Measurements from ENCODE around the gene METTL17. TPM values are rescaled to one million over a fixed set of nuclear protein-coding genes. Genes with fewer than 3 reads are reported as not detected.

METTL17 gene
- total RNA-seq, 1 experiment from 2014 or later: 39.6 TPM

DNA sequence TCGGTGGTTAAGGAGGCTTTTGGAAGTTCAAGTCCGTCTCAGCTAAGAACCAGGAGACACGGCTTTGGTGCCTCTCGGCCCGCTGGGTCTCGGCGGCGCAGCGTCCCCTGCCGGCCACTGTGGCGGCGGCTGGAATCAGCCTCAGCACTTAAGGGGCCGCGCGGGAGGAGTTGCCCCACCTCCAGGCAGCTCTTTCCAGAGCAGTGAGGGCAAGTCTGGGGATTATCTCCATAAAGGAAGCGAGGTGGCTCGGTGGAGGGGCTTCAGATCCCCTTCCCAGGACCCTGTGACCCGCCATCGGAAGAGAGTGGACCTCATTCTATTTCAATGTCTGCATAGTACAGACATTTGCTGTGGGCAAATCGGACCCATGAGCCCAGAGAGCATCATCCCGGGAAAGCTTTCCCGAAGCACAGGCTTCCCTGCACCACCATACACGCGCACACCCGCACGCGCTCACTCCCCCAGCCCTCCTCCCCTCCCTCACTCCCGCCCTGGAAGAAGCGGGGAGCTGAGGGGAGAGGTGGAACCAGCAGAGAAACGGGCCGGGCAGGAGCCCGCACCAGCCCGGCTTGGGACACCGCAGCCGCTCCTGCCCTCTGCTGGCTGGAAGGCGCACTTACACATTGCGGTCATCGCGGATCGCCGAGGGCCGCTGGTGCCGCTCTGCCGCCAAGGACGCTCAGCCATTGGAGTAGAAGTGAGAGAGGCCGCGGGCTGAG is 18.6 kb upstream of the METTL17 start:
- no peaks in the 10 kb centered on the region for H3K4me1 ChIP-seq (ENCODE audit: control insufficient read depth, insufficient read depth, low read length)

GRCh38 chr14:20971705-20972021 is 18.1 kb upstream of the METTL17 start:
- Histone ChIP-seq H3K4me1 (ENCODE audit: control insufficient read depth, insufficient read depth, low read length) (no peaks in the 10 kb centered on the region), H3K36me3 (ENCODE audit: control insufficient read depth, insufficient read depth, low read length) (no peaks in the 10 kb centered on the region), H3K27ac (ENCODE audit: low read length) (no peak overlapping the region), H3K27me3 (ENCODE audit: control insufficient read depth, insufficient read depth, low read length) (peaks cover 2% of the 10 kb centered on the region; the same call in 1 of the 2 replicates), H3K4me3 (ENCODE audit: low read depth in 2 of 2, low read length in 2 of 2) (peak overlapping the region; percentile 54 to 79), H3K9me3 (ENCODE audit: control insufficient read depth, insufficient read depth, low read depth, low read length) (no peaks in the 10 kb centered on the region)
- TF ChIP-seq SIN3A (IDR thresholded peaks at IDR 0.05; ENCODE audit: borderline replicate concordance, insufficient read depth, low read depth, low read length) (no peak), TCF7L2 (IDR thresholded peaks at IDR 0.05; ENCODE audit: low read depth, low read length) (no peak), REST (IDR thresholded peaks at IDR 0.05; ENCODE audit: insufficient read depth in 1 of 2, low read depth in 2 of 2, low read length in 1 of 2) (no peak), POLR2AphosphoS5 (IDR thresholded peaks at IDR 0.05; ENCODE audit: low read depth, low read length) (no peak)
- TF ChIP-seq, protein P1, sequence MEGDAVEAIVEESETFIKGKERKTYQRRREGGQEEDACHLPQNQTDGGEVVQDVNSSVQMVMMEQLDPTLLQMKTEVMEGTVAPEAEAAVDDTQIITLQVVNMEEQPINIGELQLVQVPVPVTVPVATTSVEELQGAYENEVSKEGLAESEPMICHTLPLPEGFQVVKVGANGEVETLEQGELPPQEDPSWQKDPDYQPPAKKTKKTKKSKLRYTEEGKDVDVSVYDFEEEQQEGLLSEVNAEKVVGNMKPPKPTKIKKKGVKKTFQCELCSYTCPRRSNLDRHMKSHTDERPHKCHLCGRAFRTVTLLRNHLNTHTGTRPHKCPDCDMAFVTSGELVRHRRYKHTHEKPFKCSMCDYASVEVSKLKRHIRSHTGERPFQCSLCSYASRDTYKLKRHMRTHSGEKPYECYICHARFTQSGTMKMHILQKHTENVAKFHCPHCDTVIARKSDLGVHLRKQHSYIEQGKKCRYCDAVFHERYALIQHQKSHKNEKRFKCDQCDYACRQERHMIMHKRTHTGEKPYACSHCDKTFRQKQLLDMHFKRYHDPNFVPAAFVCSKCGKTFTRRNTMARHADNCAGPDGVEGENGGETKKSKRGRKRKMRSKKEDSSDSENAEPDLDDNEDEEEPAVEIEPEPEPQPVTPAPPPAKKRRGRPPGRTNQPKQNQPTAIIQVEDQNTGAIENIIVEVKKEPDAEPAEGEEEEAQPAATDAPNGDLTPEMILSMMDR (IDR thresholded peaks at IDR 0.05): no peak
- POLR2A ChIA-PET: interaction anchor here (0.7 kb wide), 1 partner anchor 167 kb away, joined by 4 read pairs; no protein-coding TSS in a partner anchor
- CTCF ChIA-PET: interaction anchor here (0.7 to 1.9 kb wide), 8 partner anchors 11 to 289 kb away, joined by 3 to 16 read pairs (median 4); no protein-coding TSS in a partner anchor
- intact Hi-C loops (cut with micrococcal nuclease; ENCODE audit: unreplicated experiment): loop anchor here (1.0 to 5.0 kb wide), 2 partner anchors 113 to 274 kb away; no protein-coding TSS in a partner anchor
- no TSS peak for BruUV-seq (replicated peaks)
- ATAC-seq (peak; percentile 43), DNase-seq (ENCODE audit: low read depth, low spot score) (no peak)
- in situ Hi-C loops (cut with HindIII; ENCODE audit: low pct_unique_long_range_greater_than_20kb, low sequenced_read_pairs): no loop called here

More for the DNA sequence above, 18.6 kb upstream of the METTL17 start:
- Histone ChIP-seq H3K9me3 (ENCODE audit: control insufficient read depth, insufficient read depth, low read depth, low read length) (no peaks in the 10 kb centered on the region), H3K36me3 (ENCODE audit: control insufficient read depth, insufficient read depth, low read length) (no peaks in the 10 kb centered on the region), H3K27me3 (ENCODE audit: control insufficient read depth, insufficient read depth, low read length) (peaks cover 2% of the 10 kb centered on the region; the same call in 1 of the 2 replicates), H3K4me3 (ENCODE audit: low read depth in 2 of 2, low read length in 2 of 2) (peak overlapping the region; percentile 54 to 79), H3K27ac (ENCODE audit: low read length) (no peak overlapping the region)
- BruUV-seq (replicated peaks): no TSS peak
- in situ Hi-C loops (cut with HindIII; ENCODE audit: low pct_unique_long_range_greater_than_20kb, low sequenced_read_pairs): no loop called here
- ATAC-seq (peak; percentile 95), DNase-seq (ENCODE audit: low read depth, low spot score) (peak; percentile 48)
- POLR2A ChIA-PET: interaction anchor here (0.7 kb wide), 1 partner anchor 167 kb away, joined by 4 read pairs; no protein-coding TSS in a partner anchor
- intact Hi-C loops (cut with micrococcal nuclease; ENCODE audit: unreplicated experiment): loop anchor here (1.0 to 5.0 kb wide), 2 partner anchors 113 to 274 kb away; no protein-coding TSS in a partner anchor
- TF ChIP-seq SIN3A (IDR thresholded peaks at IDR 0.05; ENCODE audit: borderline replicate concordance, insufficient read depth, low read depth, low read length): no peak
- TF ChIP-seq POLR2AphosphoS5 (IDR thresholded peaks at IDR 0.05; ENCODE audit: low read depth, low read length): no peak
- TF ChIP-seq, protein P1 (IDR thresholded peaks at IDR 0.05): peak; percentile 98
- no peak for TF ChIP-seq REST (IDR thresholded peaks at IDR 0.05; ENCODE audit: insufficient read depth in 1 of 2, low read depth in 2 of 2, low read length in 1 of 2)
- CTCF ChIA-PET: interaction anchor here (0.6 to 1.9 kb wide), 12 partner anchors 10 to 299 kb away, joined by 3 to 16 read pairs (median 4); no protein-coding TSS in a partner anchor

All from Panc1 (cell line).